CD14-positive monocyte (primary cell): ENCODE results near the gene FOXJ3. TPM values are rescaled to one million over a fixed set of nuclear protein-coding genes. Genes with fewer than 3 reads are reported as not detected.
A peak's percentile ranks its signal among the peaks of the same experiment; 100 is the strongest.

Source experiments
- DNase-seq, 3 donors: peaks; one replicate each; pipeline ENCODE4 v3.0.0-alpha.2; 2011 to 2022
- H2AFZ ChIP-seq: 2 replicates; pipeline ENCODE4 v1.6.0; 2012; ENCODE audit warnings: mild to moderate bottlenecking, low read depth, low read length, inconsistent platforms; ENCODE audit not compliant: insufficient read depth, poor library complexity, severe bottlenecking
- H3K27ac ChIP-seq, 2 donors: 1 replicate in 1 of 2; 2 replicates in 1 of 2; pipeline ENCODE4 v1.5.1; 2012 to 2013; ENCODE audit warnings: low read length in 2 of 2, control low read depth in 1 of 2, inconsistent platforms in 1 of 2, low read depth in 1 of 2, mild to moderate bottlenecking in 1 of 2
- H3K27me3 ChIP-seq, 2 donors: one replicate each; pipeline versions ENCODE4 v1.6.0 to v1.6.1; 2011 to 2013; ENCODE audit warnings: low read length in 2 of 2; ENCODE audit not compliant: control insufficient read depth in 2 of 2, insufficient read depth in 2 of 2
- H3K36me3 ChIP-seq, 2 donors: replicated peaks in 1 of 2; 1 replicate in 1 of 2; 2 replicates in 1 of 2; pipeline versions ENCODE4 v1.5.1 to v1.6.1; 2012 to 2013; ENCODE audit warnings: low read length in 2 of 2, control low read depth in 1 of 2, inconsistent platforms in 1 of 2, mild to moderate bottlenecking in 1 of 2; ENCODE audit not compliant: insufficient read depth in 2 of 2, control insufficient read depth in 1 of 2
- H3K4me1 ChIP-seq, 2 donors: 1 replicate in 1 of 2; 2 replicates in 1 of 2; pipeline versions ENCODE4 v1.5.1 to v1.6.1; 2012 to 2013; ENCODE audit warnings: low read length in 2 of 2, control low read depth in 1 of 2, inconsistent platforms in 1 of 2, mild to moderate bottlenecking in 1 of 2, moderate library complexity in 1 of 2; ENCODE audit not compliant: insufficient read depth in 2 of 2, control insufficient read depth in 1 of 2
- H3K4me2 ChIP-seq: replicated peaks from 2 replicates; pipeline ENCODE3; 2012; ENCODE audit warnings: low read length, moderate library complexity, mild to moderate bottlenecking; ENCODE audit not compliant: poor library complexity, severe bottlenecking; ENCODE audit errors: extremely low read depth
- H3K4me3 ChIP-seq, 3 experiments: fragments of 200-600 bp in 1 of 3; sonication (generic) in 1 of 3; replicated peaks in 1 of 3; 1 replicate in 2 of 3; 2 replicates in 1 of 3; pipeline ENCODE4 v1.5.1; 2011 to 2013; ENCODE audit warnings: low read length in 3 of 3, mild to moderate bottlenecking in 3 of 3, control low read depth in 2 of 3, low read depth in 2 of 3, inconsistent platforms in 1 of 3, moderate library complexity in 1 of 3
- H3K79me2 ChIP-seq: 2 replicates; pipeline ENCODE4 v1.6.0; 2012; ENCODE audit warnings: mild to moderate bottlenecking, control low read depth, inconsistent platforms, low read length, moderate library complexity; ENCODE audit not compliant: insufficient read depth
- H3K9ac ChIP-seq: 2 replicates; pipeline ENCODE4 v1.6.0; 2017; ENCODE audit warnings: low read length, mild to moderate bottlenecking; ENCODE audit not compliant: insufficient read depth, poor library complexity, severe bottlenecking
- H3K9me3 ChIP-seq, 2 donors: replicated peaks in 1 of 2; 1 replicate in 1 of 2; 2 replicates in 1 of 2; pipeline versions ENCODE4 v1.5.1 to v1.6.1; 2012 to 2013; ENCODE audit warnings: low read length in 2 of 2, control low read depth in 1 of 2; ENCODE audit not compliant: control insufficient read depth in 1 of 2, insufficient read depth in 1 of 2
- H4K20me1 ChIP-seq: 2 replicates; pipeline ENCODE4 v1.6.0; 2012; ENCODE audit warnings: mild to moderate bottlenecking, low read length, control low read depth, moderate library complexity; ENCODE audit not compliant: insufficient read depth
- H3K27ac Mint-ChIP-seq, 7 donors: one replicate each; pipeline ENCODE4 v1.8.0; 2020; ENCODE audit warnings: mild to moderate bottlenecking in 7 of 7, mixed read lengths in 7 of 7, moderate library complexity in 6 of 7, inconsistent platforms in 2 of 7
- H3K27me3 Mint-ChIP-seq, 3 donors: one replicate each; pipeline ENCODE4 v1.8.0; 2021 to 2022; ENCODE audit warnings: low read depth in 3 of 3, mild to moderate bottlenecking in 3 of 3, mixed read lengths in 3 of 3, moderate library complexity in 3 of 3, inconsistent platforms in 1 of 3
- H3K36me3 Mint-ChIP-seq, 2 donors: one replicate each; pipeline ENCODE4 v1.8.0; 2020; ENCODE audit warnings: mixed read lengths in 2 of 2, inconsistent platforms in 1 of 2, mild to moderate bottlenecking in 1 of 2
- H3K4me1 Mint-ChIP-seq: one replicate; pipeline ENCODE4 v1.8.0; 2020; ENCODE audit warnings: mild to moderate bottlenecking, mixed read lengths
- H3K4me3 Mint-ChIP-seq, 2 donors: one replicate each; pipeline ENCODE4 v1.8.0; 2020; ENCODE audit warnings: mild to moderate bottlenecking in 2 of 2, mixed read lengths in 2 of 2, moderate library complexity in 1 of 2
- H3K9me3 Mint-ChIP-seq, 7 donors: one replicate each; pipeline ENCODE4 v1.8.0; 2020 to 2022; ENCODE audit warnings: mixed read lengths in 7 of 7, mild to moderate bottlenecking in 6 of 7, moderate library complexity in 6 of 7, inconsistent platforms in 2 of 7
- WGBS: methylation state at CpG from one replicate; pipeline ENCODE4 v1.1.5; 2013; ENCODE audit warnings: missing lambda C conversion rate; ENCODE audit not compliant: insufficient coverage; 5-methylcytosine and 5-hydroxymethylcytosine counted together
- intact Hi-C, 2 donors: fragments of 100-400 bp; cut with micrococcal nuclease; formaldehyde crosslinking; loops; one replicate each; pipeline versions ENCODE4 v1.15.0 to v1.15.1; 2023
- polyA plus RNA-seq, 3 donors: library from polyadenylated mRNA; depleted of rRNA in 1 of 3; unstranded in 2 of 3; stranded (reverse) in 1 of 3; fragments of 300-500 nt in 2 of 3; fragments of >200 nt in 1 of 3; fragmentation: Illumina TruSeq in 2 of 3; gene quantifications; 1 replicate in 2 of 3; 2 replicates in 1 of 3; pipeline ENCODE4 v1.2.3, GENCODE V29; 2012 to 2021
- TF ChIP-seq, protein P1 (sequence below): fragments of 200-600 bp; IDR thresholded peaks from one replicate; pipeline ENCODE4 v1.8.0; 2022; ENCODE audit warnings: antibody characterized with exemption, mild to moderate bottlenecking

Gene FOXJ3
- polyA plus RNA-seq, 3 donors, result 10.2 to 18.5 (median 18.4) TPM

DNA sequence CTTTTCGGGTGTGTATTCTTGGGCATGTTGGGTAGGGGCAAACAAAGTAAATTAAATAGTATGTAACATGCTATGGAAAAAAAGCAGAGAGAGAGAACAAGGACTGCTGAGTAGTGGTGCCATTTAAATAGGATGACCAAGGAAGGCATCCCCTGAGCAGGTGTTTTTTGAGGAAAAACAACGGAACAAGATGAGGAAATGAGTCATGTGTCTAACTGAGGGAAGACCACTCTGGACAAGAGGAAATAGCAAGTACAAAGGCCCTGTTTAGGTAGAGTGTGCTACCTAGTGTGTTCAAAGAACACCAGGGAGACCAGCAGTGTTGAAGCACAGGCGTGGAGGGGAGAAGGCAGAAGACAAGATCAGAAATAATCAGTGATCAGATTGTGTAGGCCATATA, 150.4 kb downstream of the FOXJ3 start:
- H3K4me1 ChIP-seq, result no peaks in the 10 kb centered on the region
- H3K27me3 Mint-ChIP-seq, result no peaks in the 10 kb centered on the region
- no peaks in the 10 kb centered on the region for H3K27me3 ChIP-seq
- 68% methylated on average over 2 of the region's 3 CpGs for WGBS
- H3K27ac Mint-ChIP-seq, result no peak overlapping the region
- no peaks in the 10 kb centered on the region for H4K20me1 ChIP-seq
- no peak overlapping the region for H3K9ac ChIP-seq
- H3K4me3 Mint-ChIP-seq, result no peak overlapping the region
- H3K27ac ChIP-seq, result peak overlapping the region in 1 of 2 donors; percentile 26
- no peak for DNase-seq
- no peak overlapping the region for H3K4me3 ChIP-seq
- H3K79me2 ChIP-seq, result no peaks in the 10 kb centered on the region
- no peak overlapping the region for H3K4me2 ChIP-seq
- H3K9me3 Mint-ChIP-seq, result no peaks in the 10 kb centered on the region
- H2AFZ ChIP-seq, result no peak overlapping the region
- TF ChIP-seq, protein P1, sequence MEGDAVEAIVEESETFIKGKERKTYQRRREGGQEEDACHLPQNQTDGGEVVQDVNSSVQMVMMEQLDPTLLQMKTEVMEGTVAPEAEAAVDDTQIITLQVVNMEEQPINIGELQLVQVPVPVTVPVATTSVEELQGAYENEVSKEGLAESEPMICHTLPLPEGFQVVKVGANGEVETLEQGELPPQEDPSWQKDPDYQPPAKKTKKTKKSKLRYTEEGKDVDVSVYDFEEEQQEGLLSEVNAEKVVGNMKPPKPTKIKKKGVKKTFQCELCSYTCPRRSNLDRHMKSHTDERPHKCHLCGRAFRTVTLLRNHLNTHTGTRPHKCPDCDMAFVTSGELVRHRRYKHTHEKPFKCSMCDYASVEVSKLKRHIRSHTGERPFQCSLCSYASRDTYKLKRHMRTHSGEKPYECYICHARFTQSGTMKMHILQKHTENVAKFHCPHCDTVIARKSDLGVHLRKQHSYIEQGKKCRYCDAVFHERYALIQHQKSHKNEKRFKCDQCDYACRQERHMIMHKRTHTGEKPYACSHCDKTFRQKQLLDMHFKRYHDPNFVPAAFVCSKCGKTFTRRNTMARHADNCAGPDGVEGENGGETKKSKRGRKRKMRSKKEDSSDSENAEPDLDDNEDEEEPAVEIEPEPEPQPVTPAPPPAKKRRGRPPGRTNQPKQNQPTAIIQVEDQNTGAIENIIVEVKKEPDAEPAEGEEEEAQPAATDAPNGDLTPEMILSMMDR, result no peak
- no peaks in the 10 kb centered on the region for H3K9me3 ChIP-seq
- intact Hi-C loops, result no loop called here
- peaks cover 71 to 86% of the 10 kb centered on the region in 2 donors for H3K36me3 Mint-ChIP-seq
- H3K4me1 Mint-ChIP-seq, result peaks cover 3% of the 10 kb centered on the region
- H3K36me3 ChIP-seq, result peaks cover 55 to 97% of the 10 kb centered on the region in 2 donors

DNA sequence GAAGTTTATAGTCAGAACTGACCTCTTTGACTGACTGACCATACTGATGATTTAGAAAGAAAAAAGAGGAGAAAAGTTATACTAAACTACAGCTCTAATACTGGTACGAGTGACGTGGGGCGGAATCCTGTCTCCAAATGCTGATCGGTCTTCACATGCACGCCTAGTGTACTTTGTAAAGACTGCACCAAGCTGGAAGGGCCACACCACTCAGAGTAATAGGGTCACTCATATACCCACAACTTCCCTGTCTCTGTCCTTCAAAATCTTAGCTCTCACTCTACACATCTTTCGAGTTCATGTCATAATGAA, 151.1 kb downstream of the FOXJ3 start:
- DNase-seq, result no peak

More for the DNA sequence above, 151.1 kb downstream of the FOXJ3 start:
- Mint-ChIP-seq H3K4me3 (no peak overlapping the region), H3K9me3 (no peaks in the 10 kb centered on the region), H3K4me1 (peaks cover 3% of the 10 kb centered on the region), H3K27ac (no peak overlapping the region), H3K27me3 (no peaks in the 10 kb centered on the region), H3K36me3 (peaks cover 70 to 85% of the 10 kb centered on the region in 2 donors)
- no peaks in the 10 kb centered on the region for H3K4me1 ChIP-seq
- intact Hi-C loops, result no loop called here
- no peaks in the 10 kb centered on the region for H4K20me1 ChIP-seq
- H3K4me3 ChIP-seq, result no peak overlapping the region
- H3K79me2 ChIP-seq, result no peaks in the 10 kb centered on the region
- 100% methylated on average over 1 of the region's 6 CpGs for WGBS
- H3K27me3 ChIP-seq, result no peaks in the 10 kb centered on the region
- TF ChIP-seq, protein P1, result no peak
- H3K4me2 ChIP-seq, result no peak overlapping the region
- H3K9ac ChIP-seq, result no peak overlapping the region
- H3K27ac ChIP-seq, result no peak overlapping the region
- H2AFZ ChIP-seq, result no peak overlapping the region
- no peaks in the 10 kb centered on the region for H3K9me3 ChIP-seq
- peaks cover 51 to 97% of the 10 kb centered on the region in 2 donors for H3K36me3 ChIP-seq
